ENCODE measurements around the gene COMMD6. TPM values are rescaled to one million over a fixed set of nuclear protein-coding genes. Genes with fewer than 3 reads are reported as not detected.

COMMD6 gene
- total and polyA plus RNA-seq, 2 of the 13 experiments (the other 11 are each of a cell fraction or from before 2014, with no cell fraction given): 97.0 to 164 TPM

DNA sequence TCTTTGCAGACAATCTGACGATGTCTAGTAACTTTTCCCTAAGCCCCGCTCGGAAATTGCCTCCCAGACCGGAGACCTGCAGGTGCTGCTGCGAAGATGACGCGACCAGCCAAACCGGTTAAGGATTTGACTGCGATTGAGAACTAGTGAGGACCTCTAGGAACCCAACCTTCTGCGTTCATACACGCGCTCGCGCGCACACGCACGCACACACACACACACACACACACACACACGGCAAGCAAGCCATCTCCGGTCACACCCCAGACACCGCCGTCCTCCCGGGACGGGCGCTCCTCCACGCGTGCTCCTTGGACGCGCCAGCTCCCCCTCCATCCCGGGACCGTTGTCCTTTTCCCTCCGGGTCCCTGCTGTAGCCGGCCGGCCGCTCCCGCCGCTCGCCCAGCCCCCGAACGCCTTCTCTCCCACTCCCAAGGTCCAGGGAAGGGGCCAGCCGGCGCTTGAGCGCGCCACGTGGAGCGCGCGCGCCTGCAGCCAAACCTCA is 56.9 kb downstream of the COMMD6 start (continued):
- TF ChIP-seq, protein P1, sequence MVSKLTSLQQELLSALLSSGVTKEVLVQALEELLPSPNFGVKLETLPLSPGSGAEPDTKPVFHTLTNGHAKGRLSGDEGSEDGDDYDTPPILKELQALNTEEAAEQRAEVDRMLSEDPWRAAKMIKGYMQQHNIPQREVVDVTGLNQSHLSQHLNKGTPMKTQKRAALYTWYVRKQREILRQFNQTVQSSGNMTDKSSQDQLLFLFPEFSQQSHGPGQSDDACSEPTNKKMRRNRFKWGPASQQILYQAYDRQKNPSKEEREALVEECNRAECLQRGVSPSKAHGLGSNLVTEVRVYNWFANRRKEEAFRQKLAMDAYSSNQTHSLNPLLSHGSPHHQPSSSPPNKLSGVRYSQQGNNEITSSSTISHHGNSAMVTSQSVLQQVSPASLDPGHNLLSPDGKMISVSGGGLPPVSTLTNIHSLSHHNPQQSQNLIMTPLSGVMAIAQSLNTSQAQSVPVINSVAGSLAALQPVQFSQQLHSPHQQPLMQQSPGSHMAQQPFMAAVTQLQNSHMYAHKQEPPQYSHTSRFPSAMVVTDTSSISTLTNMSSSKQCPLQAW (CRISPR knock-in tag; IDR thresholded peaks at IDR 0.05): 0 out of 2 replicates have a peak, but pooled peaks have one; percentile 5
- TF ChIP-seq, protein P2, sequence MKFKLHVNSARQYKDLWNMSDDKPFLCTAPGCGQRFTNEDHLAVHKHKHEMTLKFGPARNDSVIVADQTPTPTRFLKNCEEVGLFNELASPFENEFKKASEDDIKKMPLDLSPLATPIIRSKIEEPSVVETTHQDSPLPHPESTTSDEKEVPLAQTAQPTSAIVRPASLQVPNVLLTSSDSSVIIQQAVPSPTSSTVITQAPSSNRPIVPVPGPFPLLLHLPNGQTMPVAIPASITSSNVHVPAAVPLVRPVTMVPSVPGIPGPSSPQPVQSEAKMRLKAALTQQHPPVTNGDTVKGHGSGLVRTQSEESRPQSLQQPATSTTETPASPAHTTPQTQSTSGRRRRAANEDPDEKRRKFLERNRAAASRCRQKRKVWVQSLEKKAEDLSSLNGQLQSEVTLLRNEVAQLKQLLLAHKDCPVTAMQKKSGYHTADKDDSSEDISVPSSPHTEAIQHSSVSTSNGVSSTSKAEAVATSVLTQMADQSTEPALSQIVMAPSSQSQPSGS (CRISPR knock-in tag; IDR thresholded peaks at IDR 0.05): no peak
- TF ChIP-seq HMGA1 (CRISPR knock-in tag; conservative IDR thresholded peaks at IDR 0.05) (no peak), HNRNPK (IDR thresholded peaks at IDR 0.05; ENCODE audit: low read depth, low read length, poor library complexity, severe bottlenecking) (peak; percentile 58), ZNF530 (CRISPR knock-in tag; IDR thresholded peaks at IDR 0.05; ENCODE audit: low read depth) (no peak), ZFX (CRISPR knock-in tag; IDR thresholded peaks at IDR 0.05; ENCODE audit: low read depth) (no peak), NKX3-1 (CRISPR knock-in tag; IDR thresholded peaks at IDR 0.05) (0 out of 2 replicates have a peak, but pooled peaks have one; percentile 2), IRF2 (CRISPR knock-in tag; IDR thresholded peaks at IDR 0.05) (0 out of 2 replicates have a peak, but pooled peaks have one; percentile 9), SOX6 (IDR thresholded peaks at IDR 0.05) (no peak), SOX6 (CRISPR knock-in tag; IDR thresholded peaks at IDR 0.05) (peak; percentile 58), SIN3A (IDR thresholded peaks at IDR 0.05; ENCODE audit: borderline replicate concordance, low read depth, low read length) (peak; percentile 63; the same call in 1 of the 2 replicates), RXRB (CRISPR knock-in tag; IDR thresholded peaks at IDR 0.05; ENCODE audit: borderline replicate concordance) (0 out of 2 replicates have a peak, but pooled peaks have one; percentile 17), ZNF468 (CRISPR knock-in tag; IDR thresholded peaks at IDR 0.05) (no peak), IKZF1 (IDR thresholded peaks at IDR 0.05) (no peak)
- TF ChIP-seq, protein P3, sequence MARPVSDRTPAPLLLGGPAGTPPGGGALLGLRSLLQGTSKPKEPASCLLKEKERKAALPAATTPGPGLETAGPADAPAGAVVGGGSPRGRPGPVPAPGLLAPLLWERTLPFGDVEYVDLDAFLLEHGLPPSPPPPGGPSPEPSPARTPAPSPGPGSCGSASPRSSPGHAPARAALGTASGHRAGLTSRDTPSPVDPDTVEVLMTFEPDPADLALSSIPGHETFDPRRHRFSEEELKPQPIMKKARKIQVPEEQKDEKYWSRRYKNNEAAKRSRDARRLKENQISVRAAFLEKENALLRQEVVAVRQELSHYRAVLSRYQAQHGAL (CRISPR knock-in tag; IDR thresholded peaks at IDR 0.05; ENCODE audit: not compliant biosample characterization): no peak
- TF ChIP-seq, protein P4, sequence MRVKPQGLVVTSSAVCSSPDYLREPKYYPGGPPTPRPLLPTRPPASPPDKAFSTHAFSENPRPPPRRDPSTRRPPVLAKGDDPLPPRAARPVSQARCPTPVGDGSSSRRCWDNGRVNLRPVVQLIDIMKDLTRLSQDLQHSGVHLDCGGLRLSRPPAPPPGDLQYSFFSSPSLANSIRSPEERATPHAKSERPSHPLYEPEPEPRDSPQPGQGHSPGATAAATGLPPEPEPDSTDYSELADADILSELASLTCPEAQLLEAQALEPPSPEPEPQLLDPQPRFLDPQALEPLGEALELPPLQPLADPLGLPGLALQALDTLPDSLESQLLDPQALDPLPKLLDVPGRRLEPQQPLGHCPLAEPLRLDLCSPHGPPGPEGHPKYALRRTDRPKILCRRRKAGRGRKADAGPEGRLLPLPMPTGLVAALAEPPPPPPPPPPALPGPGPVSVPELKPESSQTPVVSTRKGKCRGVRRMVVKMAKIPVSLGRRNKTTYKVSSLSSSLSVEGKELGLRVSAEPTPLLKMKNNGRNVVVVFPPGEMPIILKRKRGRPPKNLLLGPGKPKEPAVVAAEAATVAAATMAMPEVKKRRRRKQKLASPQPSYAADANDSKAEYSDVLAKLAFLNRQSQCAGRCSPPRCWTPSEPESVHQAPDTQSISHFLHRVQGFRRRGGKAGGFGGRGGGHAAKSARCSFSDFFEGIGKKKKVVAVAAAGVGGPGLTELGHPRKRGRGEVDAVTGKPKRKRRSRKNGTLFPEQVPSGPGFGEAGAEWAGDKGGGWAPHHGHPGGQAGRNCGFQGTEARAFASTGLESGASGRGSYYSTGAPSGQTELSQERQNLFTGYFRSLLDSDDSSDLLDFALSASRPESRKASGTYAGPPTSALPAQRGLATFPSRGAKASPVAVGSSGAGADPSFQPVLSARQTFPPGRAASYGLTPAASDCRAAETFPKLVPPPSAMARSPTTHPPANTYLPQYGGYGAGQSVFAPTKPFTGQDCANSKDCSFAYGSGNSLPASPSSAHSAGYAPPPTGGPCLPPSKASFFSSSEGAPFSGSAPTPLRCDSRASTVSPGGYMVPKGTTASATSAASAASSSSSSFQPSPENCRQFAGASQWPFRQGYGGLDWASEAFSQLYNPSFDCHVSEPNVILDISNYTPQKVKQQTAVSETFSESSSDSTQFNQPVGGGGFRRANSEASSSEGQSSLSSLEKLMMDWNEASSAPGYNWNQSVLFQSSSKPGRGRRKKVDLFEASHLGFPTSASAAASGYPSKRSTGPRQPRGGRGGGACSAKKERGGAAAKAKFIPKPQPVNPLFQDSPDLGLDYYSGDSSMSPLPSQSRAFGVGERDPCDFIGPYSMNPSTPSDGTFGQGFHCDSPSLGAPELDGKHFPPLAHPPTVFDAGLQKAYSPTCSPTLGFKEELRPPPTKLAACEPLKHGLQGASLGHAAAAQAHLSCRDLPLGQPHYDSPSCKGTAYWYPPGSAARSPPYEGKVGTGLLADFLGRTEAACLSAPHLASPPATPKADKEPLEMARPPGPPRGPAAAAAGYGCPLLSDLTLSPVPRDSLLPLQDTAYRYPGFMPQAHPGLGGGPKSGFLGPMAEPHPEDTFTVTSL (CRISPR knock-in tag; IDR thresholded peaks at IDR 0.05; ENCODE audit: borderline replicate concordance): no peak

Measured in HepG2 (cell line).